PC-3 (cell line): Measurements from ENCODE around the gene ID2. TPM values are rescaled to one million over a fixed set of nuclear protein-coding genes. Genes with fewer than 3 reads are reported as not detected.

ENCODE experiments used
- ATAC-seq: fragments of 200-7000 bp; cut with Tn5 transposase; 2 replicates; pipeline ENCODE4 v1.9.1; 2020; ENCODE audit warnings: mild to moderate bottlenecking, moderate library complexity
- BruUV-seq: library from RNA; stranded (reverse); fragments of 400-500 nt; replicated peaks from 2 replicates; lab custom pipeline; 2021; lab: Mats Ljungman, UMichigan
- CTCF ChIA-PET: fragments of 300-600 bp; sonication (Branson Sonifier 250); formaldehyde crosslinking; loops from one replicate; lab custom pipeline; 2022; ENCODE audit warnings: antibody characterized with exemption; lab: Charles Lee
- POLR2A ChIA-PET: fragments of 300-600 bp; sonication (Branson Sonifier 250); formaldehyde crosslinking; loops from one replicate; lab custom pipeline; 2022; ENCODE audit warnings: antibody characterized with exemption; ENCODE audit not compliant: unreplicated experiment; lab: Charles Lee
- DNase-seq: peaks from one replicate; pipeline ENCODE4 v3.0.0-alpha.2; 2015
- H2AFZ ChIP-seq: fragments of 300-600 bp; sonication (generic); 2 replicates; pipeline ENCODE4 v1.6.0; 2016; ENCODE audit warnings: antibody characterized with exemption, low read length
- H3F3A ChIP-seq: fragments of 300-600 bp; sonication (generic); one replicate; pipeline ENCODE4 v1.6.0; 2017; ENCODE audit warnings: antibody characterized with exemption, low read length, control low read depth, mild to moderate bottlenecking; ENCODE audit not compliant: unreplicated experiment
- H3K27ac ChIP-seq: fragments of 300-600 bp; sonication (generic); 2 replicates; pipeline ENCODE4 v1.5.1; 2016; ENCODE audit warnings: mild to moderate bottlenecking, low read length
- H3K27me3 ChIP-seq: fragments of 300-600 bp; sonication (generic); 2 replicates; pipeline ENCODE4 v1.6.1; 2016; ENCODE audit warnings: low read length, mixed read lengths
- H3K36me3 ChIP-seq: fragments of 300-600 bp; sonication (generic); 2 replicates; pipeline ENCODE4 v1.6.1; 2016; ENCODE audit warnings: low read depth, mixed run types, low read length, mixed read lengths
- H3K4me1 ChIP-seq: fragments of 300-600 bp; sonication (generic); 2 replicates; pipeline ENCODE4 v1.5.1; 2016; ENCODE audit warnings: low read length; ENCODE audit not compliant: insufficient read depth
- H3K4me2 ChIP-seq: fragments of 300-600 bp; sonication (generic); 2 replicates; pipeline ENCODE4 v1.6.0; 2016; ENCODE audit warnings: low read length
- H3K4me3 ChIP-seq: fragments of 300-600 bp; sonication (generic); 2 replicates; pipeline ENCODE4 v1.5.1; 2016; ENCODE audit warnings: mild to moderate bottlenecking, low read length, mixed read lengths
- H3K79me2 ChIP-seq: fragments of 300-600 bp; sonication (generic); 2 replicates; pipeline ENCODE4 v1.6.1; 2017; ENCODE audit warnings: low read length, mixed read lengths
- H3K9ac ChIP-seq: fragments of 300-600 bp; sonication (generic); 2 replicates; pipeline ENCODE4 v1.6.0; 2016; ENCODE audit warnings: mild to moderate bottlenecking, low read length
- H3K9me2 ChIP-seq: fragments of 300-600 bp; sonication (generic); replicated peaks from 2 replicates; pipeline ENCODE4 v1.6.1; 2016; ENCODE audit warnings: mixed run types, low read length, mixed read lengths
- H3K9me3 ChIP-seq: fragments of 300-600 bp; sonication (generic); 2 replicates; pipeline ENCODE4 v1.6.1; 2016; ENCODE audit warnings: low read length, mixed read lengths
- H4K20me1 ChIP-seq: fragments of 300-600 bp; sonication (generic); 2 replicates; pipeline ENCODE4 v1.6.1; 2016; ENCODE audit warnings: low read length, mixed read lengths
- EZH2 ChIP-seq: fragments of 300-600 bp; sonication (generic); IDR thresholded peaks from one replicate; pipeline ENCODE4 v1.6.1; 2017; ENCODE audit warnings: antibody characterized with exemption, mild to moderate bottlenecking, low read length; ENCODE audit not compliant: unreplicated experiment
- EZH2phosphoT487 ChIP-seq: fragments of 300-600 bp; sonication (generic); IDR thresholded peaks from 2 replicates; pipeline ENCODE4 v1.6.1; 2018; ENCODE audit warnings: mild to moderate bottlenecking, antibody characterized with exemption, low read length, borderline replicate concordance
- intact Hi-C: fragments of 100-400 bp; cut with micrococcal nuclease; formaldehyde crosslinking; loops from 2 replicates; pipeline ENCODE4 v1.9.0; 2023
- total RNA-seq: library from RNA; depleted of rRNA; stranded (reverse); fragments of >200 nt; gene quantifications from 2 replicates; pipeline ENCODE4 v1.2.3, GENCODE V29; 2014
- TF ChIP-seq, protein P1 (sequence below): fragments of 300-600 bp; sonication (generic); conservative IDR thresholded peaks from 2 replicates; pipeline ENCODE4 v1.5.1; 2017; ENCODE audit warnings: antibody characterized with exemption, low read depth, mild to moderate bottlenecking, low read length

ID2 gene
- total RNA-seq, 1 experiment from 2014 or later: 92.1 TPM

DNA sequence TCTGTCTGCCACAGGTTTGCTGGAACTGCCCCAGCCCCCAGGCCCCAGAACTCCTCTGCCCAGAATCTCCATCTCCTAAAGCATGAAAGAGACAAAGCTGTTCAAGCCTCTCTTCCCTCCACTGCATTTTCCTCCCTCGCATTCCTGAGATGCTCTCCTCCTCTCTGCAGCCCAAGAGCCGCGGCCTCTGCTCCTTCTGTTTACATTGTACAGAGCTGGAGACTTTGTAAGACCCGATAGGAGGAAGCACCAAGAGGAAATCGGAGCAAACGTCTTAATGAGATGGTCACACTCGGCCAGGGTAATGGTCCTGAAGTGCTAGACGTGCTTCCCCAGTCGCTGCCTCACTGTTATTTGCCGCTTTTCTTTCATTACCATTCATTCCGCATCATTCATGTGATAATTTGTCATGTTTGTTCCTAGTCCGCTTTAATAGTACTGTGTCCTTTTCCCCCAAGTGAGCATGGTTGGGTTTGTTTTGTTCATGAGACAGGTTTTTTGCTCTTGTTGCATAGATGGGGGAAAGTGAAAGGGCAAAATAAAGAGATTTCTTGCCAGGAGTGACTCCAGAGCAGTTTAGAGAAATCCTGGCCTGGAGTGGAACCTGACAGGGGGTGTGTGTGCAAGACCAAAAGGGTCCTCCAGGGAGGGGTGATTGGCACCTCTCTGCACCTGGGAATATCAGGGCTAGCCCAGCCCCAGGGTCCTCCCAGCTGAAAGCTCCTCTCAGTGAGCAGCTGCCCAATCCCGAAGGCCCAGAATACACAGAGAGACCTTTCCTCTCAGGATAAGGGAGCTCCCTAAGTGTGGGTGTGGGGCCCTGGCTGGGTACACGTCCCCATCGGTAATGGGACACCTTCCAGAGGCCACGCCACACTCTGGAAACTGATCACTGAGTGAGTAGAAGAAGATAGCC, 44.9 kb upstream of the ID2 start:
- intact Hi-C loops: no loop called here
- Histone ChIP-seq H3K4me1 (peaks cover 4% of the 10 kb centered on the region; the same call in 1 of the 2 replicates), H3K79me2 (no peaks in the 10 kb centered on the region), H3K4me2 (no peak overlapping the region), H3K9ac (no peak overlapping the region), H3K9me2 (no peaks in the 10 kb centered on the region), H3K27me3 (no peaks in the 10 kb centered on the region), H3K27ac (no peak overlapping the region), H3K36me3 (no peaks in the 10 kb centered on the region), H3K4me3 (no peak overlapping the region), H4K20me1 (no peaks in the 10 kb centered on the region), H3F3A (no peaks in the 10 kb centered on the region), H2AFZ (no peak overlapping the region), H3K9me3 (no peaks in the 10 kb centered on the region)
- no peak for DNase-seq
- CTCF ChIA-PET: no interaction called here
- no peak for ATAC-seq
- BruUV-seq: no TSS peak
- no peak for TF ChIP-seq EZH2phosphoT487
- TF ChIP-seq, protein P1, sequence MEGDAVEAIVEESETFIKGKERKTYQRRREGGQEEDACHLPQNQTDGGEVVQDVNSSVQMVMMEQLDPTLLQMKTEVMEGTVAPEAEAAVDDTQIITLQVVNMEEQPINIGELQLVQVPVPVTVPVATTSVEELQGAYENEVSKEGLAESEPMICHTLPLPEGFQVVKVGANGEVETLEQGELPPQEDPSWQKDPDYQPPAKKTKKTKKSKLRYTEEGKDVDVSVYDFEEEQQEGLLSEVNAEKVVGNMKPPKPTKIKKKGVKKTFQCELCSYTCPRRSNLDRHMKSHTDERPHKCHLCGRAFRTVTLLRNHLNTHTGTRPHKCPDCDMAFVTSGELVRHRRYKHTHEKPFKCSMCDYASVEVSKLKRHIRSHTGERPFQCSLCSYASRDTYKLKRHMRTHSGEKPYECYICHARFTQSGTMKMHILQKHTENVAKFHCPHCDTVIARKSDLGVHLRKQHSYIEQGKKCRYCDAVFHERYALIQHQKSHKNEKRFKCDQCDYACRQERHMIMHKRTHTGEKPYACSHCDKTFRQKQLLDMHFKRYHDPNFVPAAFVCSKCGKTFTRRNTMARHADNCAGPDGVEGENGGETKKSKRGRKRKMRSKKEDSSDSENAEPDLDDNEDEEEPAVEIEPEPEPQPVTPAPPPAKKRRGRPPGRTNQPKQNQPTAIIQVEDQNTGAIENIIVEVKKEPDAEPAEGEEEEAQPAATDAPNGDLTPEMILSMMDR: no peak
- no peak for TF ChIP-seq EZH2
- POLR2A ChIA-PET: no interaction called here

DNA sequence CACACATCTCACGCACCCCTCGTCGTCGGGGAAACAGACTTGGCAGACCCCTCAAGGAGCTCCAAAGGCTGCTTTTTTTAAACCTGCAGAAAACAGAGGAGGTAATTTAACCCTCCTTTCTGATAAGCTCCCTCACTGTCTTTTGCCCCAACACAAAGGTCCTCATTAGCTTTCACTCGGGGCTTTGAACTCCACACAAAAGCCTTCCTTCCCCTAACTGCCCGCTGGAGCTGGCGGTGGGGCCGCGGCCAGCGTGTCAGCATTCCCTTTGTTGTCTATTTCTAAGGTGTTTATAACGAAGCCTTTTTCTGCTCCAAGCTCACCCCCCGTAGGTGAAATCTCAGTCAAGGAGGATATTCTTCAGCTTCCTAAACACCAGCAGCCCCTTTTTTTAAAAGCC, 43.5 kb upstream of the ID2 start:
- Histone ChIP-seq H3K4me1 (peaks cover 4% of the 10 kb centered on the region; the same call in 1 of the 2 replicates), H3F3A (no peaks in the 10 kb centered on the region), H3K36me3 (no peaks in the 10 kb centered on the region), H3K9ac (no peak overlapping the region), H4K20me1 (no peaks in the 10 kb centered on the region), H3K79me2 (no peaks in the 10 kb centered on the region), H3K9me3 (no peaks in the 10 kb centered on the region), H2AFZ (no peak overlapping the region), H3K27ac (no peak overlapping the region), H3K4me2 (no peak overlapping the region), H3K27me3 (no peaks in the 10 kb centered on the region), H3K9me2 (no peaks in the 10 kb centered on the region), H3K4me3 (no peak overlapping the region)
- ChIA-PET CTCF (no interaction called here), POLR2A (no interaction called here)
- no TSS peak for BruUV-seq
- TF ChIP-seq EZH2phosphoT487: no peak
- TF ChIP-seq, protein P1: no peak
- TF ChIP-seq EZH2: no peak
- DNase-seq (no peak), ATAC-seq (no peak)
- intact Hi-C loops: no loop called here

DNA sequence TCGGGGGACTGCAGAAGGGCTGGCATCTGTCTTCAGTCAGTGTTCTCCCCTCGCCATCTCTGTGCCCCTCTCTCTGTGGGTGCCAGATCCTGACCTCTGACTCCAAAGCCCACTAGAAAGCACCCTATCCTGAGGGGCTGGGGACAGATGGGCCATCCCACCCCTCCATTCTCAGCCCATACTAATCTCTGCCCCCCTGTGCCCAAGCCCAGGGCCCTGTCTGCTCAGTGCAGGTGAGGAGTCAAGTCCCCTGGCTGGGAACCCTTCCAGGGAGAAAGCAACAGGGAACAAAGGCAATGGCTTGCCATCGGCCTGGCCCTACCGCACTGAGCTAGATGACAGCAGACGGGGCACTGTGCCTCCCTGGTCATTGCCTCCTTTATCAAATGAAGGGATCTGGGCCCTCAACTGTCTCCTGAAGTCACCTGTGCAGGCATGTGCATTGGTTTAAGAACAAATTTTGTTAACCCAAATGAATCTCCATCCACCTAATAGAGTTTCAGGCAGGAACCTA, 42.7 kb upstream of the ID2 start:
- H3K27ac ChIP-seq: no peak overlapping the region
- no peaks in the 10 kb centered on the region for H3K79me2 ChIP-seq
- BruUV-seq: no TSS peak
- no peaks in the 10 kb centered on the region for H3K9me2 ChIP-seq
- intact Hi-C loops: no loop called here
- ChIA-PET POLR2A (no interaction called here), CTCF (no interaction called here)
- no peak overlapping the region for H3K4me2 ChIP-seq
- no peak overlapping the region for H3K4me3 ChIP-seq
- H3K36me3 ChIP-seq: no peaks in the 10 kb centered on the region
- no peaks in the 10 kb centered on the region for H4K20me1 ChIP-seq
- TF ChIP-seq EZH2 (no peak), EZH2phosphoT487 (no peak)
- TF ChIP-seq, protein P1: no peak
- H3F3A ChIP-seq: no peaks in the 10 kb centered on the region
- no peaks in the 10 kb centered on the region for H3K4me1 ChIP-seq
- H3K9me3 ChIP-seq: no peaks in the 10 kb centered on the region
- H3K9ac ChIP-seq: no peak overlapping the region
- H2AFZ ChIP-seq: no peak overlapping the region
- ATAC-seq (no peak), DNase-seq (no peak)
- H3K27me3 ChIP-seq: no peaks in the 10 kb centered on the region
